Endothelial cell of umbilical vein (primary cell): ENCODE measurements around the gene PIK3R2.

Source experiments
- CTCF ChIP-seq, 2 donors: IDR thresholded peaks; 1 replicate in 1 of 2; 2 replicates in 1 of 2; pipeline ENCODE4 v1.5.1; 2011; ENCODE audit warnings: low read length in 2 of 2, mild to moderate bottlenecking in 2 of 2, moderate library complexity in 2 of 2, control low read depth in 1 of 2, inconsistent platforms in 1 of 2, low read depth in 1 of 2; ENCODE audit not compliant: insufficient read depth in 1 of 2; ENCODE audit errors: extremely low read depth in 1 of 2
- EZH2 ChIP-seq: IDR thresholded peaks from 2 replicates; pipeline ENCODE4 v1.6.1; 2012; ENCODE audit warnings: borderline replicate concordance, low read depth, mild to moderate bottlenecking, moderate library complexity, low read length, inconsistent platforms; ENCODE audit not compliant: severe bottlenecking

- TF ChIP-seq CTCF (IDR thresholded peaks at IDR 0.05; ENCODE audit: extremely low read depth in 1 of 2, insufficient read depth in 1 of 2, low read depth in 1 of 2, low read length in 2 of 2) (no peak), EZH2 (no peak)
These were observed 27.0 kb downstream of the PIK3R2 start for GRCh38 chr19:18179957-18180356.
